Measurements from ENCODE around the gene OSBPL7. TPM values are rescaled to one million over a fixed set of nuclear protein-coding genes. Genes with fewer than 3 reads are reported as not detected.

The OSBPL7 gene
- total and polyA plus RNA-seq, 2 donors (not counting 1 experiment from before 2014, with no cell fraction given): 51.0 to 61.3 TPM

DNA sequence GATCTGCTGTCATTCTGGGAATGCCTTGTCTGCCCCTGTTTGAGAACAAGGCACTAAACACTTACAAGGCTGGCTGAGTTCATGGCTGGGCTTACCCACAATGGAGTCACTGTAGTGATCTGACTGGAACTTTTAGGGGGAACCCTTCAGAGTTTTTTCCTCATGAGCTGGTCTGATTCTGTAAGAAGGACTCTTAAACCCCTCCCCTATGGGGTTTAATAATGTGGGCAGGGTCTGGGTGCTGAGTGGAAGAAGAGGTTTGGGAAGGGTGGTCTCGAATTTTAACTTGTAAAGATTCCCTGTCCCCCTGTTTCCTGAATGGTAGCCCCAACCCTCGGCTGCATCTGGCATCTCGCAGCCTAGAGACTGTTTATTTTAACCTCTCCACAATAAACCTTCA, 30.6 kb downstream of the OSBPL7 start:
- Histone ChIP-seq H2AFZ (ENCODE audit: insufficient read depth, low read depth, low read length, poor library complexity, severe bottlenecking) (no peak overlapping the region), H3K4me1 (ENCODE audit: control insufficient read depth in 2 of 2, insufficient read depth in 2 of 2, low read length in 2 of 2) (peaks cover 10% of the 10 kb centered on the region in 2 donors), H3K36me3 (replicated peaks in 1 of 2; ENCODE audit: control extremely low read depth in 1 of 2, control insufficient read depth in 1 of 2, extremely low read depth in 1 of 2, insufficient read depth in 2 of 2, low read length in 1 of 2) (no peaks in the 10 kb centered on the region), H3K79me2 (ENCODE audit: control insufficient read depth, insufficient read depth, low read length) (no peaks in the 10 kb centered on the region), H3K4me2 (replicated peaks; ENCODE audit: low read depth, low read length, poor library complexity, severe bottlenecking) (no peak overlapping the region), H4K20me1 (ENCODE audit: control insufficient read depth, insufficient read depth, low read length, poor library complexity, severe bottlenecking) (no peaks in the 10 kb centered on the region), H3K27ac (ENCODE audit: low read length in 2 of 2) (no peak overlapping the region), H3K9ac (ENCODE audit: low read length) (no peak overlapping the region), H3K9me3 (ENCODE audit: control extremely low read depth in 1 of 3, control insufficient read depth in 2 of 3, insufficient read depth in 1 of 3, low read length in 2 of 3) (no peaks in the 10 kb centered on the region), H3K27me3 (replicated peaks in 1 of 4; ENCODE audit: control extremely low read depth in 1 of 4, control insufficient read depth in 3 of 4, insufficient read depth in 4 of 4, low read length in 3 of 4) (peaks cover 0 to 33% (median 26%) of the 10 kb centered on the region in 4 experiments), H3K4me3 (ENCODE audit: control extremely low read depth in 1 of 5, extremely low read depth in 1 of 5, insufficient read depth in 1 of 5, low read depth in 2 of 5, low read length in 4 of 5) (no peak overlapping the region)
- Mint-ChIP-seq H3K4me3 (peak overlapping the region; percentile 55), H3K27me3 (peaks cover 59% of the 10 kb centered on the region), H3K9me3 (ENCODE audit: insufficient read depth) (no peaks in the 10 kb centered on the region), H3K4me1 (peaks cover 9% of the 10 kb centered on the region), H3K27ac (no peak overlapping the region)
- CTCF ChIA-PET: interaction anchor here (1.9 kb wide), 1 partner anchor 176 kb away, joined by 7 read pairs; no protein-coding TSS in a partner anchor
- intact Hi-C loops (cut with micrococcal nuclease): no loop called here
- WGBS (ENCODE audit: insufficient coverage): no CpG with 5 or more reads among the region's 3 CpGs
- DNase-seq (no peak), ATAC-seq (ENCODE audit: low read depth) (no peak)
- no peak for TF ChIP-seq EZH2 (IDR thresholded peaks at IDR 0.05; ENCODE audit: borderline replicate concordance, insufficient read depth, low read depth, low read length, poor library complexity, severe bottlenecking)
- TF ChIP-seq, protein P1, sequence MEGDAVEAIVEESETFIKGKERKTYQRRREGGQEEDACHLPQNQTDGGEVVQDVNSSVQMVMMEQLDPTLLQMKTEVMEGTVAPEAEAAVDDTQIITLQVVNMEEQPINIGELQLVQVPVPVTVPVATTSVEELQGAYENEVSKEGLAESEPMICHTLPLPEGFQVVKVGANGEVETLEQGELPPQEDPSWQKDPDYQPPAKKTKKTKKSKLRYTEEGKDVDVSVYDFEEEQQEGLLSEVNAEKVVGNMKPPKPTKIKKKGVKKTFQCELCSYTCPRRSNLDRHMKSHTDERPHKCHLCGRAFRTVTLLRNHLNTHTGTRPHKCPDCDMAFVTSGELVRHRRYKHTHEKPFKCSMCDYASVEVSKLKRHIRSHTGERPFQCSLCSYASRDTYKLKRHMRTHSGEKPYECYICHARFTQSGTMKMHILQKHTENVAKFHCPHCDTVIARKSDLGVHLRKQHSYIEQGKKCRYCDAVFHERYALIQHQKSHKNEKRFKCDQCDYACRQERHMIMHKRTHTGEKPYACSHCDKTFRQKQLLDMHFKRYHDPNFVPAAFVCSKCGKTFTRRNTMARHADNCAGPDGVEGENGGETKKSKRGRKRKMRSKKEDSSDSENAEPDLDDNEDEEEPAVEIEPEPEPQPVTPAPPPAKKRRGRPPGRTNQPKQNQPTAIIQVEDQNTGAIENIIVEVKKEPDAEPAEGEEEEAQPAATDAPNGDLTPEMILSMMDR (IDR thresholded peaks at IDR 0.05): no peak
- POLR2A ChIA-PET: no interaction called here
